Measurements from ENCODE around the gene PARD6B. TPM values are rescaled to one million over a fixed set of nuclear protein-coding genes. Genes with fewer than 3 reads are reported as not detected.
"Not testable (repeated sequence)": the region's sequence is repeated elsewhere in the genome, so short reads cannot be mapped to it uniquely, and the experiment has no call there.

PARD6B gene, protein sequence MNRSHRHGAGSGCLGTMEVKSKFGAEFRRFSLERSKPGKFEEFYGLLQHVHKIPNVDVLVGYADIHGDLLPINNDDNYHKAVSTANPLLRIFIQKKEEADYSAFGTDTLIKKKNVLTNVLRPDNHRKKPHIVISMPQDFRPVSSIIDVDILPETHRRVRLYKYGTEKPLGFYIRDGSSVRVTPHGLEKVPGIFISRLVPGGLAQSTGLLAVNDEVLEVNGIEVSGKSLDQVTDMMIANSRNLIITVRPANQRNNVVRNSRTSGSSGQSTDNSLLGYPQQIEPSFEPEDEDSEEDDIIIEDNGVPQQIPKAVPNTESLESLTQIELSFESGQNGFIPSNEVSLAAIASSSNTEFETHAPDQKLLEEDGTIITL
- total RNA-seq (2014; rRNA removed; shearing (Covaris generic)): 3.2 and 4.7 TPM in 2 replicates

DNA sequence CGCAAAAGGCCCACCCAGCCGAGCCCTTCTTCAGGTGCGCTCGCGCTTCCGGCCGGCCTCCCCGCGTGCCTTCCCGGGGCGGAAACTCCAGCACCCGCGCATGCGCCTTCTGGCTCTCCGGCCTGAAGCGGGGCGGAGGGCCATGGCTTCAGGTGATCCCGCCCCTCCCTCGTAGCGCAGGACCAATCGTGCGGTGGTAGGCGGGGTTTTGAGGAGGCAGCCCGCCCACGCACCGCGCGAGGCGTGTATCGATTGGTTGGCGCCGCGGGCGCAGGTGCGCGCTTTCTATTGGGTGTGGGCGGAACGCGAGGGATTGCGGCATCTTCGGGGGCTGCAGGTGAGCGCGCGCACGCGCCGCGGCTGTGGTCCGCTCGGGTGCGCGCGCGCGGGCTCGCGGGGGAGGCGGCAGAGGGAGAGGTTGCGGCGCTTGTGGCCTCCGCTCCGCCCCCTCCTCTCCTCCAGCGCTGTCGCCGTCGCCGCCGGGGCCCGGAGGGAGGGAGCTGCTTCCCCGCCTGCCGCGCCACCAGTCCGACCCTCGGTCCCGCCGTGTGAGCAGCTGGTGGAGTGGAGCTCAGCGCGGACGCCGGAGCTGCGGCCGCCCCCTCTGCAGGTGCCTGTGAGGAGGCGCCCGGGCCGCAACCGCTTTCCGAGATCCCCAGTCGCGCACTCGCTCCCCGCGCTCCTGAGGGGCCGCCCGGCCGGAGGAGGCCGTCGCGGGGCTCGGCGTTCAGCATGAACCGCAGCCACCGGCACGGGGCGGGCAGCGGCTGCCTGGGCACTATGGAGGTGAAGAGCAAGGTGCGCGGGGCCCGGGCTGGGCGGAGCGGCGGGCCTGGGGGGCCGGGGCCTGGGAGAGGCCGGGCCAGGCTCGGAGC, at the start of gene PARD6B:
PARD6B (plus strand) TSS at position 526 of the 875 bp plus-strand sequence; CDS start at position 733, 207 bp downstream.
- peak; percentile 96 for DNase-seq (ENCODE audit: low spot score)

DNA sequence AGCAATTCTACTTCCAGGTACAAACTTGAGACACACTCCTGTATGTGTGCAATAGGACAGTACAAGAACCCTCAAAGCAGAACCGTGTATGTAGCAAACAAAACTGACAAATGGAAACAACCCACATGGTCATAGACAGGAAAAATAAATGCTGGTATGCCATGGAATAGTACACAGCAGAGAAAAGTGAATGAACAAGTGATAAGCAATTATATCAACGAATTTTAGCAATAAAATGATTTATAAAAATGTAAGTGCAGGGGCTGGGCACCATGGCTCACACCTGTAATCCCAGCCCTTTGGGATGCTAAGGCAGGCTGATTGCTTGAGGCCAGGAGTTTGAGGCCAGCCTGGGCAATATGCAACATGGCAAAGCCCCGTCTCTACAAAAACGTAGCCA, 49.3 kb upstream of the PARD6B start:
- no peak for DNase-seq (ENCODE audit: low spot score)

DNA sequence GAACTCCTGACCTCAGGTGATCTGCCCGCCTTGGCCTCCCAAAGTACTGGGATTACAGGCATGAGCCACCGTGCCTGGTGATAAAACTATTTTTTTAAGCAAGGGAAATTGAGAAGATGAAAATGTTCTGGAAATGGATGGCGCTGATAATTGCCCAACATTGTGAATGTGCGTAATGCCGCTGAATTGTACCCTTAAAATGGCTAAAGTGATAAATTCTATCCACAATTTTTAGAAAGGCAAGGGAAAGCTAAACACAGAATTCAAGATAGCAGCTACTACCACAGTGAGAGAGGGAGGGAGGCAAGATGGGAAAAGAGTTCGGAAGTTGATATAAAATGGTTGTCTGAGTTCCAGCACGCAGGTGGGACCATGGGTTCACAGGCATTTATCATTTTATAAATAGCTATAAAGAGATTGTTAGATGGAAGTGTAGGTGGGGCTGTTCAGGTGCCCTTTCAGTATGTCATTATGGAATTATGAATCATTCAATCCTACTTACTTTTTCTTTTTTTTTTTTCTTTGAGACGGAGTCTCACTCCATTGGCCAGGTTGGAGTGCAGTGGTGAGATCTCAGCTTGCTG, 48.3 kb upstream of the PARD6B start:
- DNase-seq (ENCODE audit: low spot score): no peak

DNA sequence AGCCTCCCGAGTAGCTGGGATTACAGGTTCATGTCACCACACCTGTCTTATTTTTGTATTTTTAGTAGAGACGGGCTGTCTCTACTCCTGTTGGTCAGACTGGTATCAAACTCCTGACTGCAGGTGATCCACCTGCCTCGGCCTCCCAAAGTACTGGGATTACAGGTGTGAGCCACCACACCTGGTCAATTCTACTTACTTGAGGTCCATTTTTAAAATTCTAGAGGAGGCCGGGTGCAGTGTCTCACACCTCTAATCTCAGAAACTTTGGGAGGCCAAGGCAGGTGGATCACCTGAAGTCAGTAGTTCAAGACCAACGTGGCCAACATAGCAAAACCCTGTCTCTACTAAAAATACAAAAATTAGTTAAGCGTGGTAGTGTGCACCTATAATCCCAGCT, 47.8 kb upstream of the PARD6B start:
- DNase-seq (ENCODE audit: low spot score): no peak

DNA sequence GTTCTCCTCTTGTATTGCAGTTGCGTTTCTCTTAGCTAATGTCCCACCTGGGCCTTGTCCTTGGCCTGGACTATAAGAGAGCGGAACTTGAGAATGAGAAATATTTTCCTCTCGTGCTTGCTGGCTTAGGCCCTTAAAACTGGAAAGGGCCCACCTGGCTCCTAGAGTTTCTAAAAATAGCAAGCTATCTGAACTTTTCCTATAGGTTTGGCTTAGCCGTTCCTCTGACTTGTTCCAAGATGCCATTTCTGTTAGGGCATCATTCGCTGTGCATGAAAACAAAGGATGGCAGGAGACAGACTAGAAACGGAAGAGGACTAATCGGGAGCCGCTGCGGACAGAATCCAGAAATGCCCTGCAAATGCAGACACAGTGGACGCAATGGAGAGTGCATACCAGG, 44.6 kb upstream of the PARD6B start:
- DNase-seq (ENCODE audit: low spot score): no peak

DNA sequence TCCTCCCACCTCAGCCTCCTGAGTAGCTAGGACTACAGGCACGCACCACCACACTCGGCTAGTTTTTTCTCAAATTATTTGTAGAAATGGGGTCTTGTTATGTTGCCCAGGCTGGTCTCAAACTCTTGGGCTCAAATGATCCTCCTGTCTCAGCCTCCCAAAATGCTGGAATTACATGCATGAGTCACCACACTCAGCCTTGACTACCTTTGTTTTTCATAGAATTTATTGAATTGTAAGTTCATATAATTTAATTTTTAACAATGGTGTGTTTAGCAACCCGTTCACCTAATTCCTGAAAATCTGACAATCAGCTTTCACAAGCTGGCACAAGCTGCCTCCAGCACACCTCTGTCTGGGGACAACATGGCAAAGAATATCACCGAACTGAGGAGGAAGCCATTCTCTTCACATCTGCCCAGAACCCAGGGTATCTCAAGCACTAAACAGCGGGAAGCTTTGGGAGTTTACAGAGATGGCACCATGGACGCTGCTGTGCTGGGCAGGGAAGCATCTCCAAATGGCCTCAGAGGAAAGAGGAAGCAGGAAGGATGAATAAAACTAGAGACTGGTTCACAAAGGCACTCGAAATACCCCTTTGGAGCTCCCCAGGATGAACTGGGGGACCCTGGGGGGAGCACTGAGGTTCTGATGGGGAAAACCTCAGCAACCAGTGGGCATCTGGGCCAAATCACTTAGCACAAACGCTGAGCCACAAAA, 43.0 kb upstream of the PARD6B start:
- no peak for DNase-seq (ENCODE audit: low spot score)

DNA sequence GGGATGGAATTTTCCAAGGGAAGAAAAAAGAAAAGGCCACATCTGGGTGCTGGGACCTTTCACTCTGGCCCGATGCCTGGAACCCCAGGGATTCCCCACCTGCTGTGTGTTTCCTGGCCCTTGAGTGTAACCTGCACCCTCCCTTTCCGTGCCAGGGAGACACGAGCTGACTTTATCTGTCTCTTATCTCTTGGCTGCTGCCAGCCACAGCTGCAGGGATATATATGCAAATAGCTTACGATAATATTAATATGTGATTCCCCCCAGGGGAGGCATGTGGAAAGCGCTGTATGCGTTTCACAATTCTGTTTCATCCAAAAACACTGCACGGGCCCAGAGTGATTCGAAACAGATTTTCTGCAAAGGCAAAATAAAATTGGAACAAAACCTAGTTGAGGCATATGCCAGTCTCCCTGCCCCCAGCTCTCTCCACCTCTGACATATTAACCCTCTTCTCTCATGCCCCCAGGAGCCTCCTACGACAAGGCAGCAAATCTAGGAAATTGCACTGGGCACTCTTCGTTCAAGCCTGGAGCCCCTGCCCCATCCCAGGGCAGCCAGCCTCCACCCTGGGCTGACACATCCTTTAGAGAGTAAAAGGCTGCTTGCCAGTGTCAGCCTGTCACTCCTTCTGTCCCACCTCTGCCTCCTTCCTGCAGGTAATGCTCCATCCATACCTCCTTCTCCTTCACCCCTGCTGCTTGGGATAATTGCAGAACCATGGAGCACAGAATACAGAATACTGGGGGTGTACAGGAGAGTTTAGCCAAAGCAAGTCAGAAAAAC, 41.3 kb upstream of the PARD6B start:
- peak; percentile 81 for DNase-seq (ENCODE audit: low spot score)

DNA sequence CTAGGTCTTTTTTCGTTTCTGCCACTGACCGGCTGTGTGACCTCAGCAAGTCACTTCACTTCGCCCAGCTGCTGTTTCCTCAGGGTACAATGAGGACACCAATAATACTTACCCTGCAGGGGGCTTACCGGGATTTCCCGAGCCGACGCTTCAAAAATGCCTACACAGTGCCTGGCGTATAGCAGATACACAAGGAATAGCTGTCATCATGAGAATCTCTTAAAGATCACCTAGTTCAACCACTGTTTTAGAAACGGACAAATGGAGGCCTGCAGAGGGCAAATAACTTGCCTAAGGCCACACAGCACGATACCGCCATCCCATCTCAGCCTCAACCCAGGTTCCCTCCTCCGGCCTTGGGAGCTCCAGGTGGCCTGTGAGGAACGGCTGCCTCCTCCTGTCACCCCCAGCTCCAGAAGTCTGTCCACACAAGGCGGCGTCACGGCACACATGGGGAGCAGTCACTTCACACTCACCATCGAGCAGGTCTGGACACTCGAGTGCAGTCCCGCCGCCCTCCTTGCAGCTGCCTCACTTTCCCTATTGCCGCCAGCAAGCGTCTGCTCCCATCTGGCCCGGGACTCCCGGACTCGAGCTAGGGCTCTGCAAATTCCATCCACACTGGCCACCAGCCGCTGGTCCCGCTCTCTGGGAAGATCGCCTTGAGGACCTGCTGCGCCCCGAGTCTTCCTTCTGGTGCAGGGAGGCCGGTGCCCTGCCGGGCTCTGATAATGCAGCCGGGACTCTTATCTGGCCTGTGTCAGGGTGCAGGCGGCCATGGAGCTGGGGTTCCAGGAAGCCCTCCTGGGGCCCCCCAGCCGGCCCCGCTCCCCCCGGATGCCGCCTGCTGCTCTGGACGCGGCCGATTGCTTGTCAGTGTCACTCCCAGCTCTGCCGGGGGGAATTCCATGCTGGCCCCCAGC, 40.5 kb upstream of the PARD6B start, which contains the start of gene RIPOR3:
RIPOR3 (minus strand) TSS at position 893 of the 923 bp plus-strand sequence; CDS start at position 479, 414 bp downstream.
- DNase-seq (ENCODE audit: low spot score): no peak

DNA sequence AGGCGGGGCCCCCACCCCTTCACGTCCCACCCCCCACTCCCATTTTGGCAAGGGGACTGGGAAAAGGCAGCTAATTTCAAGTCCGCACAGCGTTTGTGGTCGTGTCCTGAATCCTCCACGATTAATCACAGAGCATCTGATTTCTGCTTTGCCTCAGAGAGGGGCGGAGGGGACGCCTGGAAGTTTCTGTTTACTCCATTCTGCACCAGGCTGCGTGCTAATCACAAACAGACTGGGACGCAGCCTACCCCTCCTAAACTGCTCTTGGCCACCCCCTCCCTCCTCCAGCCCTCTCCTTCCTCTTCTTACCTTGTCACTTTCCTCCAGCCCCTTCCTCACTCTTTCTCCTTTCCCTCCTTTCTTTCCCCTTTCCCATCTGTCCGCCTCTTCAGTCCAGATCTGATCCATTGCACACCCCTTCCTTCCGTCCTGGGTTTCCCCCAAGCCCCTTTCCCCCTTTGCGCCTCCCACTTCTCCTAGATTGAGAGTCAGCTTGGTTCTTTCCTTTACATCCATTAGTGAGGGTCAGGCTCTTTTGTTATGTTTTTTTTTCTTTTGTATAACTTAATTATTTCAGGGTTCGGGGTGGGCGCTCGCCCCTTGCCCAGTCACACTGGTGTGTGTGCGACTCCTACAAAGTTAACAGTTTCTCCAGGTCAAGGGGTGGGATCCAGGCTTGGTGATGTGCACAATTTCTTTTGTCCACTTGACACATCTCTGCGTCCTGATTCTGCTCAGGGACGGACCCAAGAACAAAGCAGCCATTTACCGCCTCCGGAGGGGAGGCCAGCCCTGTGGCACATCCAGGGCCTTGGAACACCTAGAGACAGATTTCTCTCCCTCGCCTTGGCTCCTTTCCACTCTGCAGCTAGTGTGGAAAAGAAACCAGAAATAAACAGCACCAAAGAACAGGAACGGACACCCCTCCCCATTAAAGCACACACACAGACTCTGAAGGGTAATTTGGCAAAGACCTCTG, 39.5 kb upstream of the PARD6B start:
- no peak for DNase-seq (ENCODE audit: low spot score)

DNA sequence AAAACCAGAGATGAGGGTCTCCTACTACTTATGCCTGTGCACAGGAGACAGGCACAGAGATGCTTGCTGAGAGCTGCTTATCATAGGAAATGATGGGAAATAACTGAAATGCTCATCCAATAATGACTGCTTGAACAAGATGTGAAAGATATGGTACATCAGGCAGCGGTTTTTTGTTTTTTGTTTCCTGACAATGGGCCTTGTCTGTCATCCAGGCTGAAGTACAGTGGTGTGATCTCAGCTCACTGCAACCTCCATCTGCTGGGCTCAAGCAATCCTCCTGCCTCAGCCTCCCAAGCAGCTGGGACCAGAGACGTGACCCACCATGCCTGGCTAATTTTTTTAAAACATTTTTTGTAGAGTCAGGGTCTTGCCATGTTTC, 38.8 kb upstream of the PARD6B start:
- no peak for DNase-seq (ENCODE audit: low spot score)

DNA sequence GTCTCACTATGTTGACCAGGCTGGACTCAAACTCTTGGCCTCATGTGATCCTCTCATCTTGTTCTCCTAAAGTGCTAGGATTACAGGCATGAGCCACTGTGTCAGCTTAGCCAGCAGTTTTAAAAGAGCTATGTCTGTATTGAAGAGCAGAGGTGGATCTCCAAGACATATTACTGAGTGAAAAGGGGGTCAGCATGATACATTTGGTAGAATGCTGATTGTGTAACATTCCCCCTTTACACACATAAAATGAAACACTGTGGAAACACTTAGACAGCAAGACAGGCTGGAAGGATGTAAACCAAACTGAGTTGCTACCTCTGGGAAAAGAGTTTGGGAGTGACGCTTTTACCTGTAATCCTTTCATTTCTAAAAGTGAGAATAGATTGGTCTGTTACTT, 38.4 kb upstream of the PARD6B start:
- no peak for DNase-seq (ENCODE audit: low spot score)

DNA sequence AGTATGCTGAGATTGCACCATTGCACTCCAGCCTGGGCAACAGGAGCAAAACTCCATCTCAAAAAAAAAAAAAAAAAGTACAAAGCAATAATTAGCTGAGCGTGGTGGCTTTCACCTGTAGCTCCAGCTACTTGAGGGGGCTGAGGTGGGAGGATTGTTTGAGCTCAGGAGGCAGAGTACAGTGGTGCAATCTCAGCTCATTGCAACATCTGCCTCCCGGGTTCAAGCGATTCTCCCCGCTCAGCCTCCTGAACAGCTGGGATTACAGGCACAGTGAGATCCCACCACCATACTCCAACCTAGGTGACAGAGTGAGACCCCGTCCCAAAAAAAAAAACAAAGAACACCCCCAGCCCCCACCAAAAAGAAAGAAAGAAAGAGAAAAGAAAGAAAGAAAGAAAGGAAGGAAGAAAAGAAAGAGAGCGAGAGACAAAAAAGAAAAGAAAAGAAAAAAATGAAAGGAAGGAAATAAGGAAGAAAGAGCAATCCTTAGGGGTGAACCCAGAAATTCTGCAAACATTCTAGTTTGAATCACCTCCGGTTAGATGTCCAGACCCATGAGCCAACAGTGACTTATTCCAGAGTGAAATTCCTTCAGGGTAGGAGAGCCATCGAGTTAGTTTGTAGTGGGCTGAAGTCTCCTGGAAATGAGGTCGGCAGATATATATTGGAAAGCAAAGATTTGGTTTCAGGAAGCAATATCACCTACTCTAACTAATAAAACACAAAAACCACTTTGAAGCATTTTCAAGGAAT, 36.8 kb upstream of the PARD6B start:
- DNase-seq (ENCODE audit: low spot score): no peak

DNA sequence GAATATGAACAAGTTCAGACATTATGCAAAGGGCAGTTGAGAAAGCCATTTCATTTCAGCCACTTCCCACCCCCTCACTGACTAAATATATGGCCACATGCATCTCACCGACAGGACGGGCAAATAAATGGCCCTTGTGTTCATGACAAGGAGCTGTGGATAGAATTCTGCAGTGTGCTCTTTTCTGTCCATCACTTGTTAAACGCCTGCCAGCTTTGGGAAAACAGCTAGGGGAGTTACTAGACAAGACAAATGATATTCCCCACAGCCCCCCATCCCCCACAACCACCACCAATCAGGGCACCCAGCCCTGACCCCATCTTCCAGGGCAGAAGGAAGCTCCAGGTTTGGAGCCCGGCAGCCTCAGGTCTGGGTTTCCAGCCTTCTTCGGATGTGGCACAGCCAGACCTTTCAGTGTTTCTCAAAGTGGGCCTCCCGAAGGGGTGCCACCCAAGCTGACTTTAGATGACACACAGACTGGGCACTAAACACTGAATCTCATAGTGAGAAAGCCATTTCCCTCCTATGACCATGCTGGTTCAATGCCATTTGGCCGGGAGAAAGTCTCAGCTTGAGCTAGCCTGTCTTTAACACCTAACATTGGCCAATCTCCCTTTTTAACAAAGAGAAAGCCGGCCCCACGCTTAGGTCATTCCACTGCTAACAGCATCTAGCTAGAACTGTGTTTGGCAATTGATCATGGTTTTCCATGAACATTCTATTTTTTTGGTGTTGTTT, 36.1 kb upstream of the PARD6B start:
- DNase-seq (ENCODE audit: low spot score): no peak

DNA sequence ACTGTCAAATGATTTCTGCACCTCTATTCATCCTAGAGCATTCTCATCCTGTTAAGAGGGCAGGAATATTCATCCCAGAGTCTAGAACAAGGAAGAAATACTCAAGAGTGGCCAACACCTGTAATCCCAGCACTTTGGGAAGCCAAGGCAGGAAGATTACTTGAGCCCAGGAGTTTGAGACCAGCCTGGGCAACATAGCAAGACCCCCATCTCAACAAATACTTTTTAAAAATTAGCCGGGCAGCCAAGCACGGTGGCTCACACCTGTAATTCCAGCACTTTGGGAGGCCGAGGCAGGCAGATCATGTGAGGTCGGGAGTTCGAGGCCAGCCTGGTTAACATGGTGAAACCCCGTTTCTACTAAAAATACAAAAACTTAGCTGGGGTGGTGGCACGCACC, 33.1 kb upstream of the PARD6B start:
- not testable (repeated sequence) for DNase-seq (ENCODE audit: low spot score)

DNA sequence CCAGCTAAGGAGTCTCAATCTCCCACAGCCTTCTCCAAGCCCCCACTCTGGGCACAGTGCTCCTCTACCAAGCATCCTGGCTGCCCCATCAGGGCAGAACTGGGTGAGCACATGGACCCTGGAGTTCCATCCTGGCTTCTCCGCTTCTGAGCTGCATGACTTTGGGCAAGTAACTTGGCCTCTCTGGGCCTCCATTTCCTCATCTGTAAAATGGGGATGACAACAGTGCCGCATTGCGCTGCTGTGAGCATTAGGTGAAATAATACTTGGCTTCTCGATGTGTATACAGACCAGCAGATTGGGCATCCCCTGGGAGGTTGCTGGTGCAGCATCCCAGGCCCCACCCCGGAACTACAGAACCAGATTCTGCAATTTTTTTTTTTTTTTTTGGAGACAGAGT, 31.7 kb upstream of the PARD6B start:
- no peak for DNase-seq (ENCODE audit: low spot score)

DNA sequence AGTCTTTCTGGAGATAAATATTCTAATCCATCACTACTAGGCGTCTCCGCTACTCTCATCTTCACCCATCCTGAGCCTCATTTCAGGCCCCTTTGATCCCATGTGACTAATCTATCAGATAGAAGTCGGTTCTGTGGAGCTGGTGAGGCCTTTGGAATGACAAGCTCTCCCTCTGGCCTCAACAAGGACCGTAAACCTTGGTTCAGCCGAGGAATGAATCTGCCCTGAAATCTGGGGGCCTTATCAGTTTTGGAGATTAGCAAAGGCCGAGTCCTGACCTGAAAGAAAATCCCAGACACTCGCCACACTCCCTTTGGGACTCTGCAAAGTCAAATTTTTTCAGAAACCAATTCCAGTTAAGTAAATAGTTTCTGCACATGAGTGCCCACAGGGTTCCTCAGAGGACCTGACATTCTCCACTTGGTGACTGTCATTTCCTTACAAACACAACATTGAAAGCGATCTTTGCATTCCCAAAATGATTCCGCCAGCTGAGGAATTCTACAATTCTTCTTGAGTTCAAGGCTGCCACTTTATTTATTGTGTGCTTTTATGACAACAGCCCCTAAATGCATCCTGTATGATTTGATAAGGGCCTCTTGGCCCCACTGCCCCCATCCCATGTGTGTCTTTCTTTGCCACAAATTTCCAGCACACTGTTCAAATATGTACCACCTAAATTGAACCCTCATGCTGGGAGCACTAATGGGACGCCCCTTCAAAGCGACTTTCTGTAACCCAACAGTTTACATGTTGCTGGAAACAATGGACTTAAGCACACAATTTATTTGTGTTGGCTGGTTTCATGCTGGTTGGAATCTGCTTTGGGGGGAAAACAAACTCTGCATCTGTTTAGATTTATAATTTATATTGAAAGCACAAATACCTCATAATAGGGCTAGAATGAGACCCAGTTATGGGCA, 30.1 kb upstream of the PARD6B start:
- no peak for DNase-seq (ENCODE audit: low spot score)

Measured in A172 (cell line).